Astrocyte of the cerebellum (primary cell): ENCODE results near the gene RP2.

ENCODE experiments used
- DNase-seq: peaks from one replicate; pipeline ENCODE4 v3.0.0-alpha.2; 2011; ENCODE audit warnings: low read depth
- H3K4me3 ChIP-seq: 2 replicates; pipeline ENCODE4 v1.5.1; 2011; ENCODE audit warnings: mild to moderate bottlenecking, low read depth, low read length, moderate library complexity
- CTCF ChIP-seq: IDR thresholded peaks from 2 replicates; pipeline ENCODE4 v1.5.1; 2012; ENCODE audit warnings: low read length, low read depth, moderate library complexity, mild to moderate bottlenecking; ENCODE audit errors: missing control alignments
- in situ Hi-C: cut with HindIII; loops from 2 replicates; pipeline ENCODE4 v1.10.0; 2017; ENCODE audit warnings: low sequenced_read_pairs

The RP2 gene

GRCh38 chrX:46838974-46839480, 2.2 kb downstream of the RP2 start:
- no peak for DNase-seq
- no peak for TF ChIP-seq CTCF
- in situ Hi-C loops: no loop called here
- H3K4me3 ChIP-seq: no peak overlapping the region

DNA sequence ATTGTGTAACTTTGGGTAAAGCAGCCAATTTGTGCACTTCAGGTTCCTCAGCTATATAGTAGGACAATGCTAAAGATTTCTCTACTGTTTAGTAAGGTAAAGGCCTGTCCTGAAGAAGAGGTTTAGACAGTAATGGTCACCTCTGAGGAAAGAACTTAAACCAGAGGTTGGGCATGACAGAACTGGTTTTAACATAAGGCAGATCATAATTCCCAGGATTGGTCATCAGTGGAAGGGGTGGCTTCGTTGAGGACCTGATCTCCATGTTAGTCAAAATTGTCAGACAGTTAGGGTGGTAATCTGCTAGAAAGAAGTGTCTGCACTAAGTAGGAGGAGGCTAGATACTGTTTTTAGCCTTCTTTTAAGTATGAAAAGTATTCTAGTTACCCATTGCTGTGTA, 4.1 kb downstream of the RP2 start:
- no peak for TF ChIP-seq CTCF
- H3K4me3 ChIP-seq: no peak overlapping the region
- in situ Hi-C loops: no loop called here
- no peak for DNase-seq

DNA sequence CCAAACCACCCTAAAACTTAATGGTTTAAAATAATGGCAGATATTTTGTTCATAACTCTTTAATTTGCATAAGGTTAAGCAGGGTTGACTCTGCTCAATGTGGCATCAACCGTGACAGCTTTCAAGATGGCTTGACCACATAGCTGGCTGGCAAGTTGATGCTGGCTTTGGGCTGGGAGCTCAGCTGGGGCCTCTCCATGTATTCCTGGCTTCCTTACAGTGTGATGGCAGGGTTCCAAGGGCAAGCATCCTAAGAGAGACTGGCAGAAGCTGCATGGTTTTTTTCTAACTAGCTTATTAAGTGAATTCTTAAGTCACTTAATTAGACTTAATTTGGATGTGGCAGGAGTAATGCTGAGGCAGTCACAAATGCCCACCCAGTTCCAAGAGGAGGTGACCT, 4.5 kb downstream of the RP2 start:
- no peak for DNase-seq
- H3K4me3 ChIP-seq: no peak overlapping the region
- TF ChIP-seq CTCF: no peak
- in situ Hi-C loops: no loop called here

- no peak overlapping the region for H3K4me3 ChIP-seq
- no peak for DNase-seq
- no peak for TF ChIP-seq CTCF
- in situ Hi-C loops: no loop called here
Measured at GRCh38 chrX:46844913-46845312, 8.1 kb downstream of the RP2 start.

- no peak for TF ChIP-seq CTCF
- no peak for DNase-seq
- no peak overlapping the region for H3K4me3 ChIP-seq
- in situ Hi-C loops: no loop called here
Measured at GRCh38 chrX:46849933-46850332, 13.1 kb downstream of the RP2 start.

GRCh38 chrX:46850771-46851170, 13.9 kb downstream of the RP2 start:
- no peak for TF ChIP-seq CTCF
- in situ Hi-C loops: no loop called here

GRCh38 chrX:46856483-46856882, 19.6 kb downstream of the RP2 start:
- H3K4me3 ChIP-seq: no peak overlapping the region
- no peak for TF ChIP-seq CTCF
- in situ Hi-C loops: no loop called here
- no peak for DNase-seq

More at GRCh38 chrX:46850771-46851170, 13.9 kb downstream of the RP2 start:
- no peak for DNase-seq
- H3K4me3 ChIP-seq: no peak overlapping the region
